HG02852 (cell line): ENCODE results near the gene SMYD3.
"Not testable (repeated sequence)": the region's sequence is repeated elsewhere in the genome, so short reads cannot be mapped to it uniquely, and the experiment has no call there.

Experiments
- ATAC-seq: cut with Tn5 transposase; IDR thresholded peaks from one replicate; pipeline ENCODE4 v1.9.1; 2021; ENCODE audit warnings: mild to moderate bottlenecking, moderate library complexity; ENCODE audit not compliant: unreplicated experiment

SMYD3 gene

DNA sequence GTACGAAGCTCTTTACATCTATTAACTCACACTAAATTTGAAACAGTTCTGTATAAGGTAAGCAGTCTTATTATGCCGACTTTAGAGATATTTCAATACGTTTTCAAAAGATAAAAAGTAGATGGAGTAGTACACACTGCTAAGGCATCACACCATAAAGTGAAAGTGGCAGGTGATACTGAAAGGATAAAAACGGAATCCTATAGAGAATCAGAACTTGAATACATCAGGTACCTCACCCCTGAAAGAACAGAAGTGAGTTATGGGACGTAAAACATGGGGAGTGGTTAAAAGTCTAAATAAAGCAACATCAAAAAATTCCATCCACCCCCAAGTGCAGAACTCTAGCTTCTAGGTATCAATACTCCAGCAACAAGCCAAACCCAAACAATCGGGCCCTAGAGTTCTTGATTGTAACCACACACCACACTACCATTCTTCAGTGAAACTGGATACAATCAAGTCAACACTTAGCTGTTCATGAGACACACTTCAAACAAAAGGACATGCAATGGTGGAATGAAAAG lies 142.6 kb downstream of the SMYD3 start:
- peak; percentile 84 for ATAC-seq

DNA sequence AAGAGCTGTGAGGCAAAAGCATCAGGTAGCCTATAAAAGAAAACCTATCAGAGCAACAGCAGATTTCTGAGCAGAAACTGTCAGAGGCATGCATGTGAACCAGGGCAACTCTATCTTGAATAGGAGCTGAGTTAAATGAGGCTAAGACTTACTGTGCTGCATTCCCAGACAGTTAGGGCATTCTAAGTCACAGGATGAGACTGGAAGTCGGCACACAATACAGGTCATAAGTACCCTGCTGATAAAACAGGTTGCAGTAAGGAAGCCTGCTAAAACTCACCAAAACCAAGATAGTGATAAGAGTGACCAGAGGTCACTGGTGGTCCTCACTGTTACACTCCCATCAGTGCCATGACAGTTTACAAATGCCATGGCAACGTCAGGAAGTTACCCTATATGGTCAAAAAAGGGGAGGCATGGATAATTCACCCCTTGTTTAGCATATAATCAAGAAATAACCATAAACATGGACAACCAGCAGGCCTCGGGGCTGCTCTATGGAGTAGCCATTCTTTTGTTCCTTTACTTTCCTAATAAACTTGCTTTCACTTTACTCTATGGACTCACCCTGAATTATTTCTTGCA lies 150.0 kb downstream of the SMYD3 start:
- ATAC-seq = not testable (repeated sequence)

DNA sequence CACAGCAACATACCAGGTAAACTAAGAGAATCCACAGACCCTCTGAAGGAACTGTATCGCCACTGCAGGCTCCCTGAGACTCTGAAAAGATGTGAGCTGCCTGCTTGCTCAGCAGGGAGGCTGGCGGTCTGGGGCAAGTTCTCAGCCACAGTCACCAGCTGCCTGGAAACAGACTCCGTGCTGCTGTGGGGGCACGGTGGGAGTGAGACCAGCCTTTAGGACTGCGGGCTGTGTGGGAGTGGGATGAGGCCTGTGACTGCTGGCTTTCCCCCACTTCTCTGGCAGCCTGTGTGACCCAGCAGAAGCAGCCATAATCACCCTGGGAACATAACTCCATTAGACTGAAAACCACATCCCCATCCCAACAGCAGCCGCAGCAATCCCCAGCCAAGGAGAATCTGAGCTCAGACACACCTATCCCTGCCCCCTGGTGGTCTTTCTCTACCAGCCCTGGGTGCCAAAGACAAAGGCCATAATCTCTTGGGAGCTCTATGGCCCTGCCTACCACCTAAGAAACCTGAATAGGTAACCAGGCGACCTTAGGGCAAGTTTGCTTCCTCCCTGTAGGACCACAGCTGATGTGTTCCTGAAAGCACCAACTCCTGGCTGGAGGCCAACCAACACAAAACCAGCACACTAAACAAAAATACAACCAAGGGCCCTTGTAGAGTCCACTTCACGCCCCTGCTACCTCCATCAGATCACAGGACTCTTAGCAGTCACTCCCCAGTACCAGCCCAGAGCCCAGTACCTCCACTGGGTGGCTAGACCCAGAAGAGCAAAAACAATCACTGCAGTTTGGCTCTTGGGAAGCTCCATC lies 151.5 kb downstream of the SMYD3 start:
- ATAC-seq = no peak

GRCh38 chr1:246351721-246352120 lies 155.4 kb downstream of the SMYD3 start:
- ATAC-seq = no peak

DNA sequence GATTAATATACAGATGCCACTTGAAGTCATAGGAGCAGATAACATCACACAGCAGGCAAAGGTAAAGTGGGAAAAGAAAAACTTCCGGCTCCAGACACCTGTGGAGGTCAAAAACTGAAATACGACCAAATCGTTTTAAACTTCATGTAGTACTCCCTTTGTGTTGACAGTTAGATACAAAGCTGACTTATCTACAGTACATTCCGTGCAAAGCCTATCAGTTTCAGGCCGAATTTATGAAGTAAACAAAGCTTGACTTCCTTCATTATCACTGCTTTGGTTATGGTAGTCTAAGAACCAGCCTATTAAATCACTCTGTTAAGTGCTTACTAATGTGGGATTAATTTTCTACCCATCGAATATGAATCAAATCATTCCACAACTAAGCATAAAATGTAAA lies 156.3 kb downstream of the SMYD3 start:
- ATAC-seq = no peak

GRCh38 chr1:246343937-246344336 lies 163.1 kb downstream of the SMYD3 start:
- ATAC-seq = no peak

DNA sequence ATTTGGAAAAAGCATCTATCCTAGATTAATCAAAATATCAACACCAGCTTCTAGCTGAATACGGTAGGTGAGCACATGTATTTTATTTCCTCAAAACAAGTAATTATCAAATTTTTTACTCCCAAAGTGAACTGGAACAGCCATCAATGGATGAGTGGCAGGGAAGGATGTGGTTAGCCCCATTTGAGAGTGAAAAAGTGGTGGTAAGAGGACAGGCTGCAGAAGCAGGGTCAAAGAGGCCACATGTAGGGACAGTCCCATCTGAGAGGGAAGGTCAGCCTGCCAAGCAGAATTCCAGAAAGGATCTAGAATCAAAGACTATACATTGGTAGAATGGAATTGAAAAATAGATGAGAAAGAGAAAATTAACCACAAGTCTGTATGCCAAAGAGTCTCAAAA lies 163.8 kb downstream of the SMYD3 start:
- ATAC-seq = no peak

GRCh38 chr1:246338546-246338945 lies 168.5 kb downstream of the SMYD3 start:
- no peak for ATAC-seq

GRCh38 chr1:246338098-246338497 lies 169.0 kb downstream of the SMYD3 start:
- ATAC-seq = no peak

GRCh38 chr1:246335151-246335550 lies 171.9 kb downstream of the SMYD3 start:
- ATAC-seq = no peak

- ATAC-seq = no peak
Observed at GRCh38 chr1:246333855-246334254, 173.2 kb downstream of the SMYD3 start.

DNA sequence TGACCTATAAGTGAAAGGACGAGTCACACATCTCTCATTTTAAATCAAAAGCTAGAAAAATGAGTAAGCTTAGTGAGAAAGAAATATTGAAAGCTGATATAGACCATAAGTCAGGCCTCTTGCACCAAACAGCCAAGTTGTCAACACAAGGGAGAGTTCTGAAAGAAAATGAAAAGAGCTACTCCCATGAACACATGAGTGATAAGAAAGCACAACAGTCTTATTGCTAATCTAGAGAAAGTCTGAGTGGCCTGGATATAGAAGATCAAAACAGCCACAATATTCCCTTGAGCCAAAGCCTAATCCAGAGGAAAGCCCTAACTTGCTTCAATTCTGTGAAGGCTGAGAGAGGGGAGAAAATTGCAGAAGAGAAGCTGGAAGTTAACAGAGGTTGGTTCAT lies 175.0 kb downstream of the SMYD3 start:
- ATAC-seq = no peak

- peak; percentile 99 for ATAC-seq
Observed at GRCh38 chr1:246329900-246330299, 177.2 kb downstream of the SMYD3 start.

- ATAC-seq = not testable (repeated sequence)
Observed at GRCh38 chr1:246329292-246329691, 177.8 kb downstream of the SMYD3 start.

GRCh38 chr1:246324711-246325110 lies 182.4 kb downstream of the SMYD3 start:
- ATAC-seq = no peak

- ATAC-seq = not testable (repeated sequence)
Observed at GRCh38 chr1:246324033-246324432, 183.0 kb downstream of the SMYD3 start.

GRCh38 chr1:246320286-246320685 lies 186.8 kb downstream of the SMYD3 start:
- ATAC-seq = no peak

DNA sequence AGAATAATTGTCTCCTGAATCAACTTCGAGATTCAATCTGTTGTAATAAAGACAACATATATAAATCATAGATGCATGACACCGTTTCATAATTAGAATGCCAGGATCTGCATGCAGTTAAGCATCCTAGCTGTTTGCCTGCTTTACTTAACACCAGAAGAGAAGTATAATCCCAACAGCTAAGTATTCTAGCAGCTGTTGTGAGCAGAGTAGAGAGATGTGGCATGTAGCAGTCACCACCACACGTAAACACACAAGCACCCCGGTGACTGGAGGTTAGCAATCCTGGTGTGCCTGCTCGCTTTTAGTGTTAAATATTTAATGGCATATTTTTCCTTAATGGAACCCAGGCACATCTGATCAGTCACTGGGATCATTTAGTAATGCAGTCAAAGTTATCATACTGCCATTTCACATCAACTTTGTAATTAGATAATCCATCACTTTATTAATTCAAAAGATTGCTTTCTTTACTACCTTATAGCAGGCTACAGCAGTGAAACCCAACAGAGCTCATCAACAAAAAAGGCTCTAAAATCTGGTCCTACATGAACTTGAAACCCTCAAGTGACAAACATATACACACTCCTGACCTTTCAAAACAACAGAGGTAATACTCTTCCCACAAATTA lies 187.9 kb downstream of the SMYD3 start:
- no peak for ATAC-seq

GRCh38 chr1:246318622-246319021 lies 188.5 kb downstream of the SMYD3 start:
- no peak for ATAC-seq

DNA sequence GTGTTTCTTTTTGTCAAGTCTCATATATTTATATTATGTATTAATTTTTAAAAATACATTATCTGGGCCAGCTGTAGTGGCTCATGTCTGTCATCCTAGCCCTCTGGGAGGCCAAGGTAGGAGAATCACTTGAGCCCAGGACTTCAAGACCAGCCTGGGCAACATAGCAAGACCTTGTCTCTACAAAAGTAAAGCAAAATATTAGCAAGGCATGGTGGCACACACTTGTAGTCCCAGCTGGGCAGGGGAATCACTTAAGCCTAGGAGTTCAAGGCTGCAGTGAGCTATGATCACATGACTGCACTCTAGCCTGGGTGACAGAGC lies 189.1 kb downstream of the SMYD3 start:
- ATAC-seq = no peak

- ATAC-seq = no peak
Observed at GRCh38 chr1:246317332-246318035, 189.6 kb downstream of the SMYD3 start.
